ENCODE measurements around the gene TGFBR3L. TPM values are rescaled to one million over a fixed set of nuclear protein-coding genes. Genes with fewer than 3 reads are reported as not detected.

TGFBR3L gene
- total RNA-seq, 5 donors from 2014 or later (not counting 1 experiment from before 2014, with no cell fraction given), result 0.76 to 4.5 (median 1.3) TPM

- CTCF ChIA-PET, result no interaction called here
- POLR2A ChIA-PET, result no interaction called here
- DNase-seq (no peak), ATAC-seq (replicated peaks in 1 of 4) (no peak)
- peaks cover 7 to 36% of the 10 kb centered on the region in 2 experiments for H3K4me1 ChIP-seq (ENCODE audit: control insufficient read depth in 1 of 2, extremely low read depth in 1 of 2, insufficient read depth in 2 of 2, low read length in 2 of 2)
- no peak overlapping the region for H3K27ac ChIP-seq (ENCODE audit: low read length)
- WGBS (ENCODE audit: insufficient coverage), result no CpG with 5 or more reads among the region's 12 CpGs
- peaks cover 19 to 30% of the 10 kb centered on the region in 2 donors for H3K36me3 ChIP-seq (ENCODE audit: control insufficient read depth in 2 of 2, extremely low read depth in 1 of 2, insufficient read depth in 1 of 2, low read length in 1 of 2)
- Mint-ChIP-seq H3K27ac (no peak overlapping the region), H3K4me1 (peaks cover 6 to 20% (median 17%) of the 10 kb centered on the region in 3 donors), H3K4me3 (no peak overlapping the region), H3K36me3 (peaks cover 21% of the 10 kb centered on the region), H3K9me3 (no peaks in the 10 kb centered on the region), H3K27me3 (peaks cover 6 to 33% of the 10 kb centered on the region in 2 donors)
- H3K27me3 ChIP-seq (replicated peaks in 1 of 2; ENCODE audit: control insufficient read depth in 2 of 2, extremely low read depth in 1 of 2, insufficient read depth in 2 of 2, low read length in 1 of 2), result peaks cover 3 to 46% of the 10 kb centered on the region in 2 experiments
- no peaks in the 10 kb centered on the region for H3K9me3 ChIP-seq
- H3K4me3 ChIP-seq (ENCODE audit: control insufficient read depth in 1 of 2, extremely low read depth in 1 of 2, low read length in 1 of 2), result no peak overlapping the region
Measured at GRCh38 chr19:7914099-7914498, 531 bp upstream of the TGFBR3L start.

DNA sequence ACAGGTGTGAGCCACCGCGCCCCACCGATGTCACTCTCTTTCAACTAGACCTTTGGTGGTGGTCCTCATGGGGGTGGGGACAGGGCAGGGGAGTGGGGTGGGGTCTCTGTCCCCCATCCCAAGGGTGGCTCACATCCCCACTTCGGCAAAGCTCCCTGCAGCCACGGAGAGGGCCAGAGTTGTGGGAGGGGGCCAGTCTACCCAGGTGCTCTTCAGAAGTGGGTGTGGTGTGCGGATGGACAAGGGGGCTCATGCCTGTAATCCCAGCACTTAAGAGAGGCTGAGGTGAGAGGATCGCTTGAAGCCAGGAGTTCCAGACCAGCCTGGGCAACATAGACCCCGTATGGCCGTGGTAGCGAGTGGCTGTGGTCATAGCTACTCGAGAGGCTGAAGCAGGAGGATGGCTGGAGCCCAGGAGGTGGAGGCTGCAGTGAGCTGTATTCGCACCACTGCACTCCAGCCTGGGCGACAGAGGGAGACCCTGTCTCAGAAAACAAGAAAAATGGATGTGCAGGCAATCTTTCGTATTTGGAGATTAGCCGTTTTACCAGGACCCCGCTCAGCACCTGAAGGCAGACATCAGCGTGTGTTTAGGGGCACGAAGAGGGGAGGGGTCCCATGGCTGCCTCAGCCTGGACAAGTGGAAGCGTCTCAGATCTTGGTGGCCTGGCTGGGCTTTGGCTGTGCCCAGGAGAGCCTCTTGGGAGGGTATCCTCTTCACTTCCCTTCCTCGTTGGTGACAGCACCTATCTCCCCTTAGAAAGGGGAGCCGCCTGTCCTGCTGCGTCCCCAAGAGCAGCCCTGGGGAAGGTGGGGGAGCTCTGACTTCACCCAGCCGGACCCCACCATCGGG lies 846 bp downstream of the TGFBR3L start:
- Mint-ChIP-seq H3K27me3 (peaks cover 10 to 38% of the 10 kb centered on the region in 2 donors), H3K4me1 (peaks cover 16 to 30% (median 26%) of the 10 kb centered on the region in 3 donors), H3K9me3 (no peaks in the 10 kb centered on the region), H3K4me3 (peak overlapping the region; percentile 43 to 72 (median 58)), H3K36me3 (peaks cover 20% of the 10 kb centered on the region), H3K27ac (peak overlapping the region in 1 of 2 donors; percentile 27)
- Histone ChIP-seq H3K36me3 (ENCODE audit: control insufficient read depth in 2 of 2, extremely low read depth in 1 of 2, insufficient read depth in 1 of 2, low read length in 1 of 2) (peaks cover 9 to 23% of the 10 kb centered on the region in 2 donors), H3K9me3 (no peaks in the 10 kb centered on the region), H3K27me3 (replicated peaks in 1 of 2; ENCODE audit: control insufficient read depth in 2 of 2, extremely low read depth in 1 of 2, insufficient read depth in 2 of 2, low read length in 1 of 2) (peaks cover 3 to 54% of the 10 kb centered on the region in 2 experiments), H3K4me3 (ENCODE audit: control insufficient read depth in 1 of 2, extremely low read depth in 1 of 2, low read length in 1 of 2) (peak overlapping the region; percentile 31 to 38), H3K27ac (ENCODE audit: low read length) (no peak overlapping the region), H3K4me1 (ENCODE audit: control insufficient read depth in 1 of 2, extremely low read depth in 1 of 2, insufficient read depth in 2 of 2, low read length in 2 of 2) (peaks cover 10 to 46% of the 10 kb centered on the region in 2 experiments)
- ChIA-PET POLR2A (interaction anchor here in 1 of 2 donors (1.0 kb wide), 1 partner anchor 11 kb away, joined by 4 read pairs; the partner anchor contains the start of gene MAP2K7), CTCF (no interaction called here)
- ATAC-seq (replicated peaks in 1 of 4) (no peak), DNase-seq (no peak)
- WGBS (ENCODE audit: insufficient coverage), result 53% methylated on average over 19 of the region's 24 CpGs

GRCh38 chr19:7916103-7916954 lies 1.7 kb downstream of the TGFBR3L start:
- Mint-ChIP-seq H3K27me3 (peaks cover 10 to 38% of the 10 kb centered on the region in 2 donors), H3K27ac (peak overlapping the region in 1 of 2 donors; percentile 11), H3K36me3 (peaks cover 14% of the 10 kb centered on the region), H3K9me3 (no peaks in the 10 kb centered on the region), H3K4me3 (peak overlapping the region; percentile 34 to 72 (median 51)), H3K4me1 (peaks cover 23 to 35% (median 29%) of the 10 kb centered on the region in 3 donors)
- Histone ChIP-seq H3K36me3 (ENCODE audit: control insufficient read depth in 2 of 2, extremely low read depth in 1 of 2, insufficient read depth in 1 of 2, low read length in 1 of 2) (peaks cover 4 to 14% of the 10 kb centered on the region in 2 donors), H3K4me3 (ENCODE audit: control insufficient read depth in 1 of 2, extremely low read depth in 1 of 2, low read length in 1 of 2) (peak overlapping the region; percentile 31 to 55), H3K9me3 (no peaks in the 10 kb centered on the region), H3K27ac (ENCODE audit: low read length) (no peak overlapping the region), H3K27me3 (replicated peaks in 1 of 2; ENCODE audit: control insufficient read depth in 2 of 2, extremely low read depth in 1 of 2, insufficient read depth in 2 of 2, low read length in 1 of 2) (peaks cover 3 to 54% of the 10 kb centered on the region in 2 experiments), H3K4me1 (ENCODE audit: control insufficient read depth in 1 of 2, extremely low read depth in 1 of 2, insufficient read depth in 2 of 2, low read length in 2 of 2) (peaks cover 14 to 51% of the 10 kb centered on the region in 2 experiments)
- under 1% methylated on average over 104 of the region's 104 CpGs for WGBS (ENCODE audit: insufficient coverage)
- DNase-seq, result peak in 28 of 35 experiments; percentile 23 to 75 (median 46)
- ChIA-PET CTCF (no interaction called here), POLR2A (interaction anchor here in 1 of 2 donors (1.0 kb wide), 1 partner anchor 12 kb away, joined by 4 read pairs; the partner anchor contains the start of gene MAP2K7)
- ATAC-seq (replicated peaks in 1 of 4), result no peak

DNA sequence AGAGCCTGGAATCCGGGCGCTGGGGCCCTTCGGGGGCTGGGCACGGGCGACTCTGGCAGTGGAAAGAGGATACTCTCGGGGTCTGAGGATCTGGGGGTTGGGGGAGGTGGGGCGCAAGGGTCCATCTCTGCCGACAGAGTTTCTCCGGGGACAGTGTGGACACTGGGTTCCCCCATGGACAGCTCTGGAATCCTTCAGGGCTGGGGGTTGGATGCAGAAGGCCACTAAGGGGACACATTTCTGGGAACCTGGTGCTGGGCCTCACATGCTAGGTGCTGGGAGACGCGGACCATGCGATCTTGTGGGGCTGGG lies 2.3 kb downstream of the TGFBR3L start:
- Histone ChIP-seq H3K9me3 (no peaks in the 10 kb centered on the region), H3K27ac (ENCODE audit: low read length) (no peak overlapping the region), H3K27me3 (replicated peaks in 1 of 2; ENCODE audit: control insufficient read depth in 2 of 2, extremely low read depth in 1 of 2, insufficient read depth in 2 of 2, low read length in 1 of 2) (peaks cover 3 to 54% of the 10 kb centered on the region in 2 experiments), H3K4me1 (ENCODE audit: control insufficient read depth in 1 of 2, extremely low read depth in 1 of 2, insufficient read depth in 2 of 2, low read length in 2 of 2) (peaks cover 17 to 57% of the 10 kb centered on the region in 2 experiments), H3K4me3 (ENCODE audit: control insufficient read depth in 1 of 2, extremely low read depth in 1 of 2, low read length in 1 of 2) (peak overlapping the region; percentile 27 to 55), H3K36me3 (ENCODE audit: control insufficient read depth in 2 of 2, extremely low read depth in 1 of 2, insufficient read depth in 1 of 2, low read length in 1 of 2) (peaks cover 8 to 10% of the 10 kb centered on the region in 2 donors)
- ChIA-PET POLR2A (no interaction called here), CTCF (no interaction called here)
- peak overlapping the region; percentile 69 to 76 (median 72) for H3K4me3 Mint-ChIP-seq
- DNase-seq (no peak), ATAC-seq (replicated peaks in 1 of 4) (no peak)
- peaks cover 10% of the 10 kb centered on the region for H3K36me3 Mint-ChIP-seq
- no peak overlapping the region for H3K27ac Mint-ChIP-seq
- WGBS (ENCODE audit: insufficient coverage), result 6% methylated on average over 12 of the region's 12 CpGs
- H3K4me1 Mint-ChIP-seq, result peaks cover 25 to 41% (median 34%) of the 10 kb centered on the region in 3 donors
- peaks cover 10 to 38% of the 10 kb centered on the region in 2 donors for H3K27me3 Mint-ChIP-seq
- no peaks in the 10 kb centered on the region for H3K9me3 Mint-ChIP-seq

DNA sequence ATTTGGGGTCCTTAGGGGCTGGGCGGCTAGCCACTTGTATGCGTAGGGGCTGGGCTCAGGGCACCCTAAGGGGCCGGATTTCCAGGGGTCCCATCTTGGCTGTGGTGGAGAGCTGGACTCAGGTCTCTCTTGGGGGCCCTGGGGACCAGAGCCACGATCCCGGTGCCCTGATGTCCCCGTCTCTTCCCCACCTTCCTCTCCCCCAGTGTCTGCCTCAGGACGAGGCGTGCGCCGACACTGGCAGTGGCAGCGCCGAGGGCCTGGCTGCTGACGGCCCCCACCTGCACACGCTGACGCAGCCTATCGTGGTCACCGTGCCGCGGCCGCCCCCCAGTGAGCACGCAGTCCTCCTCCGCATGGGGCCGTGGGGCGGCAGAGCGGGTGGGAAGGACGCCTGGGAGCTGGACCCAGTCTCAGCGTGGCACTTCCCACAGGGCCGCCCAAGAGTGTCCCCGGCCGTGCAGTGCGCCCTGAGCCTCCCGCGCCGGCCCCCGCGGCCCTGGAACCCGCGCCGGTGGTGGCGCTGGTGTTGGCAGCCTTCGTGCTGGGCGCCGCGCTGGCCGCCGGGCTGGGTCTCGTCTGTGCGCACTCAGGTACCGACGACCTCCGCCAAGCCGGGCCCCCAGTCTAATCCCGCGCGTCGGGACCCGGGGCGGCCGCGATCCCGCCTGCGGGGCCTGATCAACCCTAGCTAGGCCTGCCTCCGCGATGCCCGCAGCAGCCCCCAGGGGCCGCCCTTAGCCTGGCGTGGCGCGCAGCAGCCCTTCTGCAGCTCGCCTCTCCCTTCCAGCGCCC lies 2.8 kb downstream of the TGFBR3L start:
- H3K9me3 ChIP-seq, result no peaks in the 10 kb centered on the region
- CTCF ChIA-PET, result interaction anchor here in 1 of 2 donors (0.6 to 1.1 kb wide), 3 partner anchors 11 to 84 kb away, joined by 3 to 6 read pairs (median 3); partner anchors contain the start of gene MAP2K7
- H3K4me1 Mint-ChIP-seq, result peaks cover 29 to 46% (median 35%) of the 10 kb centered on the region in 3 donors
- POLR2A ChIA-PET, result no interaction called here
- H3K9me3 Mint-ChIP-seq, result no peaks in the 10 kb centered on the region
- ATAC-seq (replicated peaks in 1 of 4), result peak; percentile 8 to 19 (median 15)
- no peak overlapping the region for H3K27ac Mint-ChIP-seq
- H3K36me3 ChIP-seq (ENCODE audit: control insufficient read depth in 2 of 2, extremely low read depth in 1 of 2, insufficient read depth in 1 of 2, low read length in 1 of 2), result peaks cover 6 to 11% of the 10 kb centered on the region in 2 donors
- peak in 27 of 35 experiments; percentile 25 to 75 (median 45) for DNase-seq
- H3K27me3 Mint-ChIP-seq, result peaks cover 10 to 38% of the 10 kb centered on the region in 2 donors
- 1% methylated on average over 69 of the region's 71 CpGs for WGBS (ENCODE audit: insufficient coverage)
- peaks cover 3 to 54% of the 10 kb centered on the region in 2 experiments for H3K27me3 ChIP-seq (replicated peaks in 1 of 2; ENCODE audit: control insufficient read depth in 2 of 2, extremely low read depth in 1 of 2, insufficient read depth in 2 of 2, low read length in 1 of 2)
- H3K4me3 ChIP-seq (ENCODE audit: control insufficient read depth in 1 of 2, extremely low read depth in 1 of 2, low read length in 1 of 2), result peak overlapping the region; percentile 27 to 55
- peak overlapping the region; percentile 69 to 76 (median 72) for H3K4me3 Mint-ChIP-seq
- H3K27ac ChIP-seq (ENCODE audit: low read length), result no peak overlapping the region
- peaks cover 7% of the 10 kb centered on the region for H3K36me3 Mint-ChIP-seq
- H3K4me1 ChIP-seq (ENCODE audit: control insufficient read depth in 1 of 2, extremely low read depth in 1 of 2, insufficient read depth in 2 of 2, low read length in 2 of 2), result peaks cover 17 to 62% of the 10 kb centered on the region in 2 experiments
